Measurements from ENCODE around the gene TLDC2.
"Not testable (repeated sequence)": the region's sequence is repeated elsewhere in the genome, so short reads cannot be mapped to it uniquely, and the experiment has no call there.

Gene TLDC2

GRCh38 chr20:36905566-36905965, 29.6 kb downstream of the TLDC2 start:
- not testable (repeated sequence) for DNase-seq (ENCODE audit: low read depth in 3 of 3, low spot score in 1 of 3)

DNA sequence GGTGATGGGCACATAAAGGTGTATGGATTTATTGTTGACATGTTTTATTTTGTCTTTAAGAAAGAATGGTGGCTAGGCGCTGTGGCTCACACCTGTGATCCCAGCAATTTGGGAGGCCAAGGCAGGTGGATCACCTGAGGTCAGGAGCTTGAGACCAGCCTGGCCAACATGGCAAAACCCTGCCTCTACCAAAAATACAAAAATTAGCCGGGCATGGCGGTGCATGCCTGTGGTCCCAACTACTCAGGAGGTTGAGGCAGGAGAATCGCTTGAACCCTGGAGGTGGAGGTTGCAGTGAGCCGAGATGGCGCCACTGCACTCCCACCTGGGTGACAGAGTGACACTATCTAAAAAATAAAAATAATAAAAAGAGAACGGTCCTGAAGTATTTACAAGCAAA, 30.1 kb downstream of the TLDC2 start:
- not testable (repeated sequence) for DNase-seq (ENCODE audit: low read depth in 3 of 3, low spot score in 1 of 3)

- no peak for DNase-seq (ENCODE audit: low read depth in 3 of 3, low spot score in 1 of 3)
These were observed 32.7 kb downstream of the TLDC2 start for GRCh38 chr20:36908603-36909002.

DNA sequence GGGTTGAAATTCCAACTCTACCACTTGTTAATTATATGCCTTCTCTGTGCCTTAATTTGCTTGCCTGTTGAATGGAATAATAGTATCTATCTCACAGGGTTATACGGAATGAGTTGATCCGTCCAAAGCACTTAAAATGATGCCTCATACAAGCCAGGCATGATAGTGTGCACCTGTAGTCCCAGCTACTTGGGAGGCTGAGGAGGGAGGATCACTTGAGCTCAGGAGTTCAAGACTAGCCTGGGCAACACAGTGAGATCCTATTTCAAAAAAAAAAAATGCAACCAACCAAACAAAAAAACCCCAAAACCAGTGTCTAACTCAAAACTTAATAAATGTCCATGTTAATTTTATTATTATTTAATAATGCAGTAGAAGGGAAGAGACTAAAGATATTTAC, 40.3 kb downstream of the TLDC2 start:
- DNase-seq (ENCODE audit: low read depth in 3 of 3, low spot score in 1 of 3) = no peak

DNA sequence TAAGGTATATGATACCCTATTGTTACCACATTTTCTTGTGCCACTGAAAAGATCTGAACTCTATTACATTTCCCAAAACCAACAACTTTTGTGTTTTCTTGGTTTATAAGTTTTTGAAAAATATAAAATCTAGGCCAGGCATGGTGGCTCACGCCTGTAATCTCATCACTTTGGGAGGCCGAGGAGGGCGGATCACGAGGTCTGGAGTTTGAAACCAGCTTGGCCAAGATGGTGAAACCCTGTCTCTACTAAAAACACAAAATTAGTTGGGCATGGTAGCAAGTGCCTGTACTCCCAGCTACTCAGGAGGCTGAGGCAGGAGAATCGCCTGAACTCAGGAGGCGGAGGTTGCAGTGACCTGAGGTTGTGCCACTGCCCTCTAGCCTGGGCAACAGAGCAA, 41.3 kb downstream of the TLDC2 start:
- DNase-seq (ENCODE audit: low read depth in 3 of 3, low spot score in 1 of 3) = no peak

DNA sequence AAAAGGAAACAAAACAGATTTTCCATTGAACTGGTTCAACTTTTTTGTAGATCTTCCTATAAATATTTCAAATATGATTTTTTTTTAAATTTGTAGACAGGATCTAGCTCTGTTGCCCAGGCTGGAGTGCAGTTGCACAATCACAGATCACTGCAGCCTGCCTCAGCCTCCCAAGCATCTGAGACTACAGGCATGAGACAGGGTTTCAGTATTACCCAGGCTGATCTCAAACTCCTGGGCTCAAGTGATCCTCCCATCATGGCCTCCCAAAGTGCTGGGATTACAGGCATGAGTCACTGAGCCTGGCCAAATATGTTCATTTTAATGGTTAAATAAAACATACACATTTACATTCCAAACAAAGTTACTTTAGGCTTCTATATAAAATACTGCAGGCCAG, 42.0 kb downstream of the TLDC2 start:
- DNase-seq (ENCODE audit: low read depth in 3 of 3, low spot score in 1 of 3) = no peak

GRCh38 chr20:36919715-36920333, 43.9 kb downstream of the TLDC2 start:
- no peak for DNase-seq (ENCODE audit: low read depth in 3 of 3, low spot score in 1 of 3)

- DNase-seq (ENCODE audit: low read depth in 3 of 3, low spot score in 1 of 3) = no peak
These were observed 44.4 kb downstream of the TLDC2 start for GRCh38 chr20:36920334-36920730.

DNA sequence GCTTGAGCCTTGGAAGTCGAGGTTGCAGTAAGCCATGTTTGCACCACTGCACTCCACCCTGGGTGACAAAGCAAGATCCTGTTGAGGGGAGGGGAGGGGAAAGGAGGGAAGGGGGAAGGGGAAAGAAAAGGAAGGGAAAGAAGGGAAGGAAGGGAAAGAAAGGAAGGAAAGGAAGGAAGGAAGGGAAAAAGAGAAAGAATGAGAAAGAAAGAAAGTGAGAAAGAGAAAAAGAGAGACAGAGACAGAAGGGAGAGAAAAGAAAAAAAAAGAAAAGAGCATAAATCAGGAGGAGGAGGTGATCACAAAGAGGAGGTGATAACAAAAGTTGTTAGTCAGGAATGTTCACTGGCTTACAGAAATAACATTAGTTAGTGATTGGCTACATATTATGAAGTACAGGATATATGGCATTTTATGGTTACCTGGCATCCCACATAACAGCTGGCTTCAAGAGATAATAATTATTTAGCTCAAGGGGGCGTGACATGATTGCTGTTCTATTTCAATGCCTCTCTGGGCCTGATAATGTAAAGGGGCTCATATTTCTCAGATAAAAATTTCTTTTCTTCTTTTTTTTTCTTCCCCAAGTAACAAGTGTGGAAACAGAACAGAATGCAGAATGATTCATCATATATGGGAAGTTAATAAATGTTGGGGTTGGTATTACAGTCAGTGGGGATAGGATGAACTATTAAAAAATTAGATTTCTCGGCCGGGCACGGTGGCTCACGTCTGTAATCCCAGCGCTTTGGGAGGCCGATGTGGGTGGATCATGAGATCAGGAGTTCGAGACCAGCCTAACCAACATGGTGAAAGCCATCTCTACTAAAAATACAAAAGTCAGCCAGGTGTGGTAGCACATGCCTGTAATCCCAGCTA, 48.5 kb downstream of the TLDC2 start:
- no peak for DNase-seq (ENCODE audit: low read depth in 3 of 3, low spot score in 1 of 3)

DNA sequence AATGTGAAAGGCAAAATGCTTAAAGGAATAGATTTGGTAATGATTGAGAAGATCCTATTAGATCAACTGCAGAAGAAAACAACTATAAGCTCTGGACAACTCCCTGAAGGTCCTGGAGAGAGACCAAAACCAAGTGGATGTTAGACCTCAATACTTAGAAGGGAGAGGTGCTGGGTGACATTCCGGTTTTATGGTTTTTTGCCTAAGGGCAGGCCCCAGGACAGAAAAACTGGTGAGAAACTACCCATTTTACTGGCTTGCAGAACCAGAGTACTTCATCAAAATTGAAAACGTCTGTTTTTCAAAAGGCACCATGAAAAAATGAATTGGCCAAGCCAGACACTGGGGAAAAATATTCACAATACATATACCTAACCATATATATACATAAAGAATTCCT, 49.3 kb downstream of the TLDC2 start:
- no peak for DNase-seq (ENCODE audit: low read depth in 3 of 3, low spot score in 1 of 3)

GRCh38 chr20:36926653-36927200, 50.8 kb downstream of the TLDC2 start:
- no peak for DNase-seq (ENCODE audit: low read depth in 3 of 3, low spot score in 1 of 3)

- no peak for DNase-seq (ENCODE audit: low read depth in 3 of 3, low spot score in 1 of 3)
These were observed 51.8 kb downstream of the TLDC2 start for GRCh38 chr20:36927704-36928103.

DNA sequence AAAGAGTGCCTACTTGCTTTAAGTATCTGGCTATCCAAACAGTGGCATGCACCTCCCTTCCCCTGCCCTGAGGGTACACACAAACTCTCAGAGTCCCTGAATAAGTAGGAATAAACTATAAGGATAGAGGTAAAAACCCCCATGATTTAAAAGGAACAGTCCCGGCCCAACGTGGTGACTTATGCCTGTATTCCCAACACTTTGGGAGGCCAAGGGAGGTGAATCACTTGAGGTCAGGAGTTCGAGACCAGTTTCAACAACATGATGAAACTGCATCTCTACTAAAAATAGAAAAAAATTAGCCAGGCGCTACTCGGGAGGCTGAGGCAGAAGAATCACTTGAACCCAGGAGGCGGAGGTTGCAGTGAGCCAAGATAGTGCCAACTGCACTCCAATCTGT, 53.4 kb downstream of the TLDC2 start:
- no peak for DNase-seq (ENCODE audit: low read depth in 3 of 3, low spot score in 1 of 3)

- no peak for DNase-seq (ENCODE audit: low read depth in 3 of 3, low spot score in 1 of 3)
These were observed 53.8 kb downstream of the TLDC2 start for GRCh38 chr20:36929691-36930090.

- not testable (repeated sequence) for DNase-seq (ENCODE audit: low read depth in 3 of 3, low spot score in 1 of 3)
These were observed 56.1 kb downstream of the TLDC2 start for GRCh38 chr20:36932067-36932466.

- no peak for DNase-seq (ENCODE audit: low read depth in 3 of 3, low spot score in 1 of 3)
These were observed 56.8 kb downstream of the TLDC2 start for GRCh38 chr20:36932476-36933426.

- not testable (repeated sequence) for DNase-seq (ENCODE audit: low read depth in 3 of 3, low spot score in 1 of 3)
These were observed 57.6 kb downstream of the TLDC2 start for GRCh38 chr20:36933571-36933970.

DNA sequence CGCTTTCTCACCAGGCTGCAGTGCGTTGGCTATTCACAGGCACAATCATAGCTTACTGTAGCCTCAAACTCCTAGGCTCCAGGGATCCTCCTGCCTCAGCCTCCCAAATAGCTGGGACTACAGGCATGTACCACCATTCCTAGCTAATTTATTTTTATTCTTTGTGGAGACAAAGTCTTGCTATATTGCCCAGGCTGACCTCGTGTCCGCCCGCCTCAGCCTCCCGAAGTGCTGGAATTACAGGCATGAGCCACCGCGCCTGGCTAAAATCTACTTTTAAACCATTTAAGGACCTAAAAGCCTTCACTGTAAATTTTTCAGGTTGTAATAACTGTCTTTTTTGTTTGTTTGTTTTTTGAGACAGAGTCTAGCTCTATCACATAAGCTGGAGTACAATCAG, 60.4 kb downstream of the TLDC2 start:
- DNase-seq (ENCODE audit: low read depth in 3 of 3, low spot score in 1 of 3) = no peak

DNA sequence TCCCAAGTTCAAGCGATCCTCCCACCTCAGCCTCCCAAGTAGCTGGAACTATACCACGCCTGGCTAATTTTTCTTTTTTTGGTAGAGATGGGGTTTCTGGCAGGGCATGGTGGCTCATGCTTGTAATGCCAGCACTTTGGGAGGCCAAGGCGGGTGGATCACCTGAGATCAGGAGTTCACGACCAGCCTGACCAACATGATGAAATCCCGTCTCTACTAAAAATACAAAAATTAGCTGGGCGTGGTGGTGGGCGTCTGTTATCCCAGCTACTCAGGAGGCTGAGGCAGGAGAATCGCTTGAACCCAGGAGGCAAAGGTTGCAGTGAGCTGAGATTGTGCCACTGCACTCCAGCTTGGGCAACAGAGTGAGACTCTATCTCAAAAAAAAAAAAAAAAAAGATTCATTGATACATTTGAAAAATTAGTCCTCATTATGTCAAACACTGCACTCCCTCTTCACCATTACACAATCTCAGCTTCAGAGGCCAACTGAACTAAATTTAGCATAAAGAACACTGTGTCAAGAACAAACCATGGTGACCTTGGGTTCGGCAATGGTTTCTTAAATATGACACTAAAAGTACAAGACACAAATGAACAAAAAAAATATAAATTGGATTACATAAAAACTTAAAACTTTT, 60.9 kb downstream of the TLDC2 start:
- DNase-seq (ENCODE audit: low read depth in 3 of 3, low spot score in 1 of 3) = not testable (repeated sequence)

- DNase-seq (ENCODE audit: low read depth in 3 of 3, low spot score in 1 of 3) = no peak
These were observed 61.4 kb downstream of the TLDC2 start for GRCh38 chr20:36937402-36937770.

DNA sequence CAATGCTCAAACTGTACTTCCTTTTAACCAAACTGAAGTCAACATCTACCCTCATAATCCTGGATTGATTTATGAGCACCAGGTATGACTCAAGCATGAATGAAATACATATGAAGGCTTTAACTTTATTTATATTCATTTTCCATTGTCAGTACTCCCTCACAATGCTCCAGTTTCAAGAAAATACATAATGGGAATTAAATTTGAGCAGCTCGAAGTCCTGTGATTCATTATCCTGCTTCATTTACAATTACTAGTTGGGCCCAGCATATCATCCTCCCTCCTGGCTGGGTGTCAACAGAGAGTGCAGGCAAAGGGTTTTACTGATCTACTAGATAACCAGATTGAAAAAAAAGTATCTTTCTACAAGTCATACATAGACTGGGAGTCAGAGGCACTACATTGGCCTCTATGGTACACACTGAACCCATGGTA, 65.5 kb downstream of the TLDC2 start:
- no peak for DNase-seq (ENCODE audit: low read depth in 3 of 3, low spot score in 1 of 3)
